Measurements from ENCODE around the gene BMP3.

BMP3 gene

DNA sequence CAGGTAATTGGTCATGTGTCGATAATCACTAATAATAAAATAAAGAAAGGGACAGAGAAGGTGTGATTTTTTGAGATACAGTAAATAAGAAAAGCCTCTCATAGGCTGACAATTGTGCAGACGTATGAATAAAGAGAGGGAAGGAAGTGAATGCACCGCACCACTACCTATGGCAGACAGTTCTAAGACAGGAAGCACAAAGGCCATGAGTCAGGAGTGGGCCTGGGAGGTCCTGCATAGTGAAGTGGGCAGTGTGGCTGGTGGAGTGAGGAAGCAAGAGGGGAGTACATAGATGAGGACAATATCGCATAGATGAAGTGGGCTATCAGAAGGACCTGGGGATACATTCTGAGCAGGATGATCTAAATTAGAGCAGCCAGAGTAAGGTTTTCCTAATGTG, 75.6 kb downstream of the BMP3 start:
- TF ChIP-seq CTCF (IDR thresholded peaks at IDR 0.05; ENCODE audit: low read depth, low read length, missing control alignments), result no peak
- no peak for DNase-seq (ENCODE audit: extremely low read depth, low read depth)
- no peak overlapping the region for H3K4me3 ChIP-seq (replicated peaks; ENCODE audit: low read depth, low read length)

All from HFF-Myc (cell line).